Thoracic aorta (tissue), 2 donors: ENCODE results near the gene RDX. TPM values are rescaled to one million over a fixed set of nuclear protein-coding genes. Genes with fewer than 3 reads are reported as not detected.
"Not testable (repeated sequence)": the region's sequence is repeated elsewhere in the genome, so short reads cannot be mapped to it uniquely, and the experiment has no call there.

ENCODE experiments used
- ATAC-seq: fragments of 150-250 bp; one replicate; pipeline ENCODE4 v1.8.0; 2017; ENCODE audit warnings: low read depth; ENCODE audit not compliant: insufficient number of reproducible peaks, low FRiP score
- DNase-seq: peaks from one replicate; pipeline ENCODE4 v3.0.0-alpha.2; 2020; ENCODE audit warnings: low spot score
- H3K27ac ChIP-seq, 2 donors: fragments of 200-600 bp; sonication (generic); 1 replicate in 1 of 2; 2 replicates in 1 of 2; pipeline ENCODE4 v1.5.1; 2016; ENCODE audit warnings: mild to moderate bottlenecking in 2 of 2, moderate library complexity in 2 of 2
- H3K27me3 ChIP-seq: fragments of 200-600 bp; sonication (generic); replicated peaks from 2 replicates; pipeline ENCODE4 v1.6.0; 2016; ENCODE audit warnings: mild to moderate bottlenecking; ENCODE audit not compliant: insufficient read depth
- H3K36me3 ChIP-seq: fragments of 200-600 bp; sonication (generic); one replicate; pipeline ENCODE4 v1.5.1; 2016
- H3K4me1 ChIP-seq, 2 donors: fragments of 200-600 bp; sonication (generic); 1 replicate in 1 of 2; 2 replicates in 1 of 2; pipeline versions ENCODE4 v1.5.1 to v1.6.0; 2016; ENCODE audit warnings: low read depth in 2 of 2, mild to moderate bottlenecking in 1 of 2; ENCODE audit not compliant: control insufficient read depth in 1 of 2
- H3K4me3 ChIP-seq: fragments of 200-600 bp; sonication (generic); 2 replicates; pipeline ENCODE4 v1.5.1; 2016; ENCODE audit warnings: mild to moderate bottlenecking
- H3K9me3 ChIP-seq: fragments of 200-600 bp; sonication (generic); 2 replicates; pipeline ENCODE4 v1.5.1; 2016
- total RNA-seq, 2 donors: library from RNA; depleted of rRNA; stranded (reverse); fragments of >200 nt; gene quantifications; one replicate each; pipeline versions ENCODE4 v1.1.0 to v1.2.3, GENCODE V29; 2016
- TF ChIP-seq, protein P1 (sequence below): fragments of 200-600 bp; sonication (generic); IDR thresholded peaks from one replicate; pipeline ENCODE4 v1.5.1; 2019; ENCODE audit warnings: antibody characterized with exemption

The RDX gene
- total RNA-seq, 2 donors from 2014 or later, result 54.4 to 86.8 TPM

DNA sequence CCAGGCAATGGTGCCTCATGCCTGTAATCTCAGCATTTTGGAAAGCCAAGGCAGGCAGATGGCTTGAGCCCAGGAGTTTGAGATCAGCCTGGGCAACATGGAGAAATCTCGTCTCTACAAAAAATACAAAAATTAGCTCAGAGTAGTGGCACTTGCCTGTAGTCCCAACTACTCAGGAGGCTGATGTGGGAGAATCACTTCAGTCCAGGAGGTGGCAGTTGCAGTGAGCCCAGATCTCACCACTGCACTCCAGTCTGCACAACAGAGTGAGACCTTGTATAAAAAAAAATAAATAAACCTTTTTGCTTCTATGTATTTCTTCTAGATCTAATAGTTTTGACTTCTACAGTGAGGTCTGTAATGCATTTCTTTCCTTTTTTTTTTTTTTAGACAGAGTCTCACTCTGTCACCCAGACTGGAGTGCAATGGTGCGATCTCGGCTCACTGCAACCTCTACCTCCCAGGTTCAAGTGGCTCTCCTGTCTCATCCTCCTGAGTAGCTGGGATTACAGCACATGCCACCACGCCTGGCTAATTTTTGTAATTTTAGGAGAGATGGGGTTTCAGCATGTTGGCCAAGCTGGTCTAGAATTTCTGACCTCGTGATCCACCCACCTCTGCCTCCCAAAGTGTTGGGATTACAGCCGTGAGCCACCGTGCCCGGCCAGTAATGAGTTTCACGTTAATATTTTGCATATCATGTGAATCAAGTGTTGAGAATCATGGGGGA is 18.1 kb upstream of the RDX start:
- H3K36me3 ChIP-seq, result no peaks in the 10 kb centered on the region

DNA sequence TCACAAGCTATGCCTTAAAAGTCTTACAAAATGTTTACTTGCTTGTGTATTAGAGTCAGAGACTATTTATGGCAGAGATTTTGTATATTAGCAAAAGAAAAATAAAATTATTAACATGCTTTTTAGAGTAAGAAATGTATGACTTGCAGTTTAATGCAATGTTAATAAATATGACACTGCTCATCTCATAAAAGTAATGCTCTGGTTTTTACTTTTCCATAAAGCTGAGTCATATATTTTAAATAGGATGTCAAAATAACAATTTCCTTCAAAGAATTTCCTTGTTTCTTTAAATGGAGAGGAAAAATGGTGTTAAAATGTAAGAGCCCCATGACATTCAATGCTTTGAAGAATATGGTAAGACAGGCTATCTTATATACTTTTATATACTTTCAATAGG is 16.3 kb upstream of the RDX start:
- Histone ChIP-seq H3K4me1 (no peaks in the 10 kb centered on the region), H3K9me3 (no peaks in the 10 kb centered on the region), H3K36me3 (no peaks in the 10 kb centered on the region), H3K27ac (no peak overlapping the region), H3K4me3 (no peak overlapping the region), H3K27me3 (no peaks in the 10 kb centered on the region)
- ATAC-seq (no peak), DNase-seq (no peak)
- TF ChIP-seq, protein P1, sequence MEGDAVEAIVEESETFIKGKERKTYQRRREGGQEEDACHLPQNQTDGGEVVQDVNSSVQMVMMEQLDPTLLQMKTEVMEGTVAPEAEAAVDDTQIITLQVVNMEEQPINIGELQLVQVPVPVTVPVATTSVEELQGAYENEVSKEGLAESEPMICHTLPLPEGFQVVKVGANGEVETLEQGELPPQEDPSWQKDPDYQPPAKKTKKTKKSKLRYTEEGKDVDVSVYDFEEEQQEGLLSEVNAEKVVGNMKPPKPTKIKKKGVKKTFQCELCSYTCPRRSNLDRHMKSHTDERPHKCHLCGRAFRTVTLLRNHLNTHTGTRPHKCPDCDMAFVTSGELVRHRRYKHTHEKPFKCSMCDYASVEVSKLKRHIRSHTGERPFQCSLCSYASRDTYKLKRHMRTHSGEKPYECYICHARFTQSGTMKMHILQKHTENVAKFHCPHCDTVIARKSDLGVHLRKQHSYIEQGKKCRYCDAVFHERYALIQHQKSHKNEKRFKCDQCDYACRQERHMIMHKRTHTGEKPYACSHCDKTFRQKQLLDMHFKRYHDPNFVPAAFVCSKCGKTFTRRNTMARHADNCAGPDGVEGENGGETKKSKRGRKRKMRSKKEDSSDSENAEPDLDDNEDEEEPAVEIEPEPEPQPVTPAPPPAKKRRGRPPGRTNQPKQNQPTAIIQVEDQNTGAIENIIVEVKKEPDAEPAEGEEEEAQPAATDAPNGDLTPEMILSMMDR, result no peak

More for the DNA sequence above, 18.1 kb upstream of the RDX start:
- H3K27me3 ChIP-seq, result no peaks in the 10 kb centered on the region
- H3K4me3 ChIP-seq, result no peak overlapping the region
- DNase-seq, result no peak
- H3K4me1 ChIP-seq, result no peaks in the 10 kb centered on the region
- H3K27ac ChIP-seq, result no peak overlapping the region
- no peak for ATAC-seq
- no peaks in the 10 kb centered on the region for H3K9me3 ChIP-seq
- TF ChIP-seq, protein P1, result no peak

DNA sequence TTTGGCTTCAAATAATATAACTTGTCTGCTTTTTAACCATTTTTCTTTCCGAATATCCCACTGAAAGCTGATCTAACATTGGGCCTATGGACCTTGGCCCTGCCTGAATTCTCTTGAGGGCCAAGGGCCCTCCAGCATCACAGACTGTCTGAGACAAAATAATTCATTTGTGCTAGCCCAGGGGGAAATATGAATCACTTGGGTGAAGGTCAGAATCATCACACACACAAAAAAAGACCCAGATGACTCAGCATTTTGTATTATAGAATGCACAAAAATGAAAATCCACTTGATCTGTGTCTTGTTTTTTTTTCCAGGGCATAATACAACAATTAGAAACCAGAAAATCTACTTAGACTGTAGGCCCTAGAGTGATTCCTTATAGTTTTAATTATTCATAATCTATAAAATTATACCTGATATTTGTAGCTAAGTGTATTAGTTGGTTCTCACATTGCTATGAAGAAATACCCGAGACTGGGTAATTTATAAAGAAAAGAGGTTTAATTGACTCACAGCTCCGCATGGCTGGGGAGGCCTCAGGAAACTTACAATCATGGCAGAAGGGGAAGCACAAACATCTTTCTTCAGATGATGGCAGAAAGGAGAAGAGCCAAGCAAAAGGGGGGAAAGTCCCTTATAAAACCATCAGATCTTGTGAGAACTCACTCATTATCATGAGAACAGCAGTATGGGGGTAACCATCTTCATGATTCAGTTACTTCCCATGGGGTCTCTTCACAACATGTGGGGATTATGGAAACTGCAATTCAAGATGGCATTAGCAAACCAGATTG is 15.6 kb upstream of the RDX start:
- no peak overlapping the region for H3K4me3 ChIP-seq
- TF ChIP-seq, protein P1, result no peak
- no peak overlapping the region for H3K27ac ChIP-seq
- no peaks in the 10 kb centered on the region for H3K27me3 ChIP-seq
- H3K36me3 ChIP-seq, result no peaks in the 10 kb centered on the region
- ATAC-seq, result no peak
- no peaks in the 10 kb centered on the region for H3K9me3 ChIP-seq
- no peaks in the 10 kb centered on the region for H3K4me1 ChIP-seq
- no peak for DNase-seq

DNA sequence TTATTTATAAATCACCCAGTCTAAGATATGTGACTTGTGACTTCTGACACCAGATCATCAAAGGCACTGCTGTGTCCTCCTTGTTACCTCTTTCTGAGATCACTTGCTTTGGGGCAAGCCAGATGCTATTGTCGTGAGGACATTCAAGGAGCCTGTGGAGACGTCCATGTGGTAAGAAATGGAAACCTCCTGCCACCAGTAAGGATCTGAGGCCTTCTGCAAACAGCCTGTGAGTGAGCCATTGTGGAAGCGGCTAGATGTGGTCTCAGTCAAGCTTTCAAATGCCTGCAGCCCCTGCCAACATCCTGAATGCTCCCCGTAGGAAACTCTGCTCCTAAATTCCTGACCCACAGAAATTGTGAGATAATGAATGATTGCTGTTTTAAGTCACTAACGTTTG is 11.7 kb upstream of the RDX start:
- DNase-seq (no peak), ATAC-seq (no peak)
- no peak overlapping the region for H3K27ac ChIP-seq
- no peaks in the 10 kb centered on the region for H3K4me1 ChIP-seq
- no peaks in the 10 kb centered on the region for H3K36me3 ChIP-seq
- TF ChIP-seq, protein P1, result no peak
- no peak overlapping the region for H3K4me3 ChIP-seq
- H3K9me3 ChIP-seq, result no peaks in the 10 kb centered on the region
- no peaks in the 10 kb centered on the region for H3K27me3 ChIP-seq

DNA sequence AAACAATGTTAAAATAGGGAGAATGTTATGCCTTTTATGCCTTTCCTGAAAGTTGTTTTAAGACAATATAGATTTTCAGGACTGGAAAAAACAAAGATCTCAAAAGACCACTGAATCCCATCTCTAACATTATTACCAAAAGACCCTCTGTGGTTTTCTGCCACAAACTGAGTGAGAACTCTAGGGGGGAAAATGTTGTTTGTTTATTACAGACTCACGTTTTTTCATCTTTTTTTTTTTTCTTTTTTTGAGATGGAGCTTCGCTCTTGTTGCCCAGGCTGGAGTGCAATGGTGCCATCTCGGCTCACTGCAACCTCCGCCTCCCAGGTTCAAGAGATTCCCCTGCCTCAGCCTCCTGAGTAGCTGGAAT is 9.6 kb upstream of the RDX start:
- not testable (repeated sequence) for H3K9me3 ChIP-seq, H3K27ac ChIP-seq, H3K27me3 ChIP-seq, DNase-seq, H3K36me3 ChIP-seq, H3K4me1 ChIP-seq, ATAC-seq, H3K4me3 ChIP-seq
